H9 (cell line): ENCODE data around the gene KIF5A. TPM values are rescaled to one million over a fixed set of nuclear protein-coding genes. Genes with fewer than 3 reads are reported as not detected.

Experiments used
- DNase-seq: peaks from one replicate; pipeline ENCODE4 v3.0.0-alpha.2; 2017
- H2AFZ ChIP-seq: one replicate; pipeline ENCODE4 v1.6.1; 2013; ENCODE audit warnings: mild to moderate bottlenecking, low read length, control low read depth, moderate library complexity
- H2AK5ac ChIP-seq: 2 replicates; pipeline ENCODE4 v1.6.1; 2013; ENCODE audit warnings: low read length, control low read depth, mixed read lengths; ENCODE audit not compliant: insufficient read length
- H2BK120ac ChIP-seq: one replicate; pipeline ENCODE4 v1.6.1; 2013; ENCODE audit warnings: low read depth, mild to moderate bottlenecking, low read length, control low read depth, inconsistent platforms; ENCODE audit not compliant: poor library complexity, severe bottlenecking
- H2BK12ac ChIP-seq: 2 replicates; pipeline ENCODE4 v1.6.1; 2013; ENCODE audit warnings: low read length, control low read depth, mixed read lengths, low read depth; ENCODE audit not compliant: insufficient read length
- H2BK15ac ChIP-seq: 2 replicates; pipeline ENCODE4 v1.6.1; 2013; ENCODE audit warnings: low read depth, low read length, control low read depth
- H2BK20ac ChIP-seq: one replicate; pipeline ENCODE4 v1.6.1; 2013; ENCODE audit warnings: low read depth, mild to moderate bottlenecking, low read length, control low read depth, inconsistent platforms; ENCODE audit not compliant: poor library complexity, severe bottlenecking
- H2BK5ac ChIP-seq: 2 replicates; pipeline ENCODE4 v1.6.1; 2013; ENCODE audit warnings: low read length, control low read depth, mixed read lengths; ENCODE audit not compliant: insufficient read length
- H3K14ac ChIP-seq: 2 replicates; pipeline ENCODE4 v1.6.1; 2013; ENCODE audit warnings: low read length, control low read depth; ENCODE audit not compliant: insufficient read depth
- H3K18ac ChIP-seq: 2 replicates; pipeline ENCODE4 v1.6.1; 2013; ENCODE audit warnings: low read depth, mild to moderate bottlenecking, mixed read lengths, low read length, control low read depth; ENCODE audit not compliant: insufficient read length
- H3K23ac ChIP-seq: 2 replicates; pipeline ENCODE4 v1.6.1; 2013; ENCODE audit warnings: low read length, control low read depth, mixed read lengths, low read depth; ENCODE audit not compliant: insufficient read length
- H3K23me2 ChIP-seq: 2 replicates; pipeline ENCODE4 v1.6.1; 2013; ENCODE audit warnings: low read depth, mild to moderate bottlenecking, mixed read lengths, low read length, control low read depth; ENCODE audit not compliant: insufficient read length, poor library complexity, severe bottlenecking
- H3K27ac ChIP-seq: 2 replicates; pipeline ENCODE4 v1.5.1; 2013; ENCODE audit warnings: low read length, control low read depth, mixed read lengths, low read depth; ENCODE audit not compliant: insufficient read length
- H3K27me3 ChIP-seq: 2 replicates; pipeline ENCODE4 v1.6.1; 2013; ENCODE audit warnings: low read length, control low read depth, inconsistent platforms; ENCODE audit not compliant: insufficient read depth
- H3K4ac ChIP-seq: 2 replicates; pipeline ENCODE4 v1.6.1; 2013; ENCODE audit warnings: low read depth, mild to moderate bottlenecking, control low read depth, inconsistent platforms, low read length, moderate library complexity
- H3K4me1 ChIP-seq: 2 replicates; pipeline ENCODE4 v1.6.1; 2013; ENCODE audit warnings: low read length, control low read depth, inconsistent platforms; ENCODE audit not compliant: insufficient read depth
- H3K4me2 ChIP-seq: 2 replicates; pipeline ENCODE4 v1.6.1; 2013; ENCODE audit warnings: low read length, control low read depth, mixed read lengths; ENCODE audit not compliant: insufficient read length, insufficient read depth
- H3K56ac ChIP-seq: 2 replicates; pipeline ENCODE4 v1.6.1; 2013; ENCODE audit warnings: low read depth, mild to moderate bottlenecking, mixed read lengths, low read length, control low read depth; ENCODE audit not compliant: insufficient read length
- H3K79me1 ChIP-seq: 2 replicates; pipeline ENCODE4 v1.6.1; 2013; ENCODE audit warnings: low read depth, mild to moderate bottlenecking, moderate library complexity, low read length, control low read depth, inconsistent platforms; ENCODE audit not compliant: insufficient read depth, poor library complexity, severe bottlenecking
- H3K79me2 ChIP-seq: 2 replicates; pipeline ENCODE4 v1.6.1; 2013; ENCODE audit warnings: low read length, control low read depth, inconsistent platforms; ENCODE audit not compliant: insufficient read depth
- H3K9ac ChIP-seq: 2 replicates; pipeline ENCODE4 v1.6.1; 2013; ENCODE audit warnings: low read length, control low read depth, mixed read lengths; ENCODE audit not compliant: insufficient read length; ENCODE audit errors: extremely low read depth
- H3K9me3 ChIP-seq: one replicate; pipeline ENCODE4 v1.6.1; 2013; ENCODE audit warnings: low read depth, low read length, inconsistent platforms; ENCODE audit not compliant: control insufficient read depth
- H3T11ph ChIP-seq: one replicate; pipeline ENCODE4 v1.6.1; 2013; ENCODE audit warnings: mild to moderate bottlenecking, low read length, control low read depth, inconsistent platforms
- H4K20me1 ChIP-seq: one replicate; pipeline ENCODE4 v1.6.1; 2013; ENCODE audit not compliant: control insufficient read depth, insufficient read length, insufficient read depth
- H4K5ac ChIP-seq: 2 replicates; pipeline ENCODE4 v1.6.1; 2013; ENCODE audit warnings: low read depth, mild to moderate bottlenecking, mixed read lengths, low read length, control low read depth; ENCODE audit not compliant: insufficient read length
- H4K8ac ChIP-seq: replicated peaks from 2 replicates; pipeline ENCODE4 v1.6.1; 2013; ENCODE audit warnings: low read length, control low read depth, mixed read lengths, low read depth; ENCODE audit not compliant: insufficient read length
- H4K91ac ChIP-seq: 2 replicates; pipeline ENCODE4 v1.6.1; 2013; ENCODE audit warnings: low read depth, mild to moderate bottlenecking, moderate library complexity, mixed read lengths, low read length, control low read depth; ENCODE audit not compliant: insufficient read length
- H3K27ac Mint-ChIP-seq, 3 experiments: 2 replicates in 2 of 3; 3 replicates in 1 of 3; pipeline ENCODE4 v1.8.0; 2020 to 2021; ENCODE audit warnings: mixed read lengths in 3 of 3, mild to moderate bottlenecking in 1 of 3, moderate library complexity in 1 of 3
- H3K27me3 Mint-ChIP-seq: 2 replicates; pipeline ENCODE4 v1.8.0; 2021; ENCODE audit warnings: low read depth, mild to moderate bottlenecking, moderate library complexity, mixed read lengths
- H3K36me3 Mint-ChIP-seq, 3 experiments: 2 replicates in 2 of 3; 3 replicates in 1 of 3; pipeline ENCODE4 v1.8.0; 2020 to 2021; ENCODE audit warnings: low read depth in 3 of 3, mixed read lengths in 3 of 3; ENCODE audit not compliant: insufficient read depth in 1 of 3
- H3K4me1 Mint-ChIP-seq, 2 experiments: 2 replicates each; pipeline ENCODE4 v1.8.0; 2020; ENCODE audit warnings: mixed read lengths in 2 of 2
- H3K4me3 Mint-ChIP-seq, 2 experiments: 2 replicates in 1 of 2; 3 replicates in 1 of 2; pipeline ENCODE4 v1.8.0; 2020 to 2021; ENCODE audit warnings: mild to moderate bottlenecking in 2 of 2, mixed read lengths in 2 of 2, moderate library complexity in 1 of 2
- H3K9me3 Mint-ChIP-seq, 2 experiments: 2 replicates in 1 of 2; 3 replicates in 1 of 2; pipeline ENCODE4 v1.8.0; 2020; ENCODE audit warnings: mild to moderate bottlenecking in 2 of 2, mixed read lengths in 2 of 2, moderate library complexity in 1 of 2
- WGBS: extraction: QIAGEN DNeasy Blood & Tissue Kit; methylation state at CpG from one replicate; pipeline ENCODE4 v1.1.7; 2013; ENCODE audit warnings: missing lambda C conversion rate, low lambda C conversion rate, mixed read lengths; ENCODE audit not compliant: insufficient read length; ENCODE audit errors: extremely low coverage; 5-methylcytosine and 5-hydroxymethylcytosine counted together
- total RNA-seq: library from RNA; stranded (reverse); gene quantifications from 2 replicates; pipeline ENCODE4 v1.2.1, GENCODE V29; 2021
- TF ChIP-seq, protein P1 (sequence below): fragments of 200-600 bp; sonication (generic); conservative IDR thresholded peaks from 3 replicates; pipeline ENCODE4 v1.8.0; 2021; ENCODE audit warnings: antibody characterized with exemption, mild to moderate bottlenecking

KIF5A gene
- total RNA-seq, 1 experiment from 2014 or later = 18.5 TPM

DNA sequence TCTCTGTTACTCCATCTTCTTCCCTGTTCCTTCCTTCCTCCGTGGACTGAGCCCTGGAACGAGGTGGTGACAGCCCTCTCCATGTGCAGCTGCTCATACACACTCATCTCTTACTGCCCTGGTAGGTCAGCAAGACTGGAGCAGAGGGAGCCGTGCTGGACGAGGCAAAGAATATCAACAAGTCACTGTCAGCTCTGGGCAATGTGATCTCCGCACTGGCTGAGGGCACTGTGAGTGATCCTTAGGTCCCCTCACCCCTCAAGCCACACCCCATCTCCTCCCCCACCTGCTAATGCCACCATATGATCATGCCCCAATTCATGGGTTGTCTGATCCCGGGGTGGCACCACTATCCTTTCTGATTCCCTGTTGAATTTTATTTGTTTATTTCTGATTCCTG lies 19.0 kb downstream of the KIF5A start:
- TF ChIP-seq, protein P1, sequence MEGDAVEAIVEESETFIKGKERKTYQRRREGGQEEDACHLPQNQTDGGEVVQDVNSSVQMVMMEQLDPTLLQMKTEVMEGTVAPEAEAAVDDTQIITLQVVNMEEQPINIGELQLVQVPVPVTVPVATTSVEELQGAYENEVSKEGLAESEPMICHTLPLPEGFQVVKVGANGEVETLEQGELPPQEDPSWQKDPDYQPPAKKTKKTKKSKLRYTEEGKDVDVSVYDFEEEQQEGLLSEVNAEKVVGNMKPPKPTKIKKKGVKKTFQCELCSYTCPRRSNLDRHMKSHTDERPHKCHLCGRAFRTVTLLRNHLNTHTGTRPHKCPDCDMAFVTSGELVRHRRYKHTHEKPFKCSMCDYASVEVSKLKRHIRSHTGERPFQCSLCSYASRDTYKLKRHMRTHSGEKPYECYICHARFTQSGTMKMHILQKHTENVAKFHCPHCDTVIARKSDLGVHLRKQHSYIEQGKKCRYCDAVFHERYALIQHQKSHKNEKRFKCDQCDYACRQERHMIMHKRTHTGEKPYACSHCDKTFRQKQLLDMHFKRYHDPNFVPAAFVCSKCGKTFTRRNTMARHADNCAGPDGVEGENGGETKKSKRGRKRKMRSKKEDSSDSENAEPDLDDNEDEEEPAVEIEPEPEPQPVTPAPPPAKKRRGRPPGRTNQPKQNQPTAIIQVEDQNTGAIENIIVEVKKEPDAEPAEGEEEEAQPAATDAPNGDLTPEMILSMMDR = no peak
- no peak overlapping the region for H4K8ac ChIP-seq
- H3K4me1 ChIP-seq = no peaks in the 10 kb centered on the region
- no peak overlapping the region for H2AFZ ChIP-seq
- H2BK12ac ChIP-seq = no peak overlapping the region
- H4K20me1 ChIP-seq = no peaks in the 10 kb centered on the region
- H3K4ac ChIP-seq = no peak overlapping the region
- no peak overlapping the region for H4K91ac ChIP-seq
- no peaks in the 10 kb centered on the region for H3K79me1 ChIP-seq
- H3K4me3 Mint-ChIP-seq = no peak overlapping the region
- H3K9me3 Mint-ChIP-seq = no peaks in the 10 kb centered on the region
- no peak for DNase-seq
- H3K9me3 ChIP-seq = no peaks in the 10 kb centered on the region
- no peak overlapping the region for H3K9ac ChIP-seq
- H2BK5ac ChIP-seq = no peak overlapping the region
- H3K18ac ChIP-seq = no peak overlapping the region
- no peak overlapping the region for H3K27ac ChIP-seq
- H2BK20ac ChIP-seq = no peak overlapping the region
- H3K27me3 ChIP-seq = no peaks in the 10 kb centered on the region
- no peak overlapping the region for H2BK15ac ChIP-seq
- no peak overlapping the region for H3K4me2 ChIP-seq
- no peak overlapping the region for H3K56ac ChIP-seq
- no peaks in the 10 kb centered on the region for H3K4me1 Mint-ChIP-seq
- H3K27ac Mint-ChIP-seq = peak overlapping the region in 2 of 3 experiments; percentile 6 to 37; a peak in 3 of 7 replicates
- H3K79me2 ChIP-seq = no peaks in the 10 kb centered on the region
- no peak overlapping the region for H4K5ac ChIP-seq
- no peak overlapping the region for H3T11ph ChIP-seq
- H3K14ac ChIP-seq = no peak overlapping the region
- no peak overlapping the region for H2AK5ac ChIP-seq
- H3K23me2 ChIP-seq = peaks cover 3% of the 10 kb centered on the region
- H3K27me3 Mint-ChIP-seq = no peaks in the 10 kb centered on the region; the same call in 1 of the 2 replicates
- H3K36me3 Mint-ChIP-seq = peaks cover 37 to 63% (median 60%) of the 10 kb centered on the region in 3 experiments
- H3K23ac ChIP-seq = no peak overlapping the region
- WGBS = no CpG with 5 or more reads among the region's 6 CpGs
- H2BK120ac ChIP-seq = no peak overlapping the region
